HCT116 (cell line): ENCODE data around the gene GNLY. TPM values are rescaled to one million over a fixed set of nuclear protein-coding genes. Genes with fewer than 3 reads are reported as not detected.

ENCODE experiments used
- ATAC-seq: fragments of 200-7000 bp; cut with Tn5 transposase; 2 replicates; pipeline ENCODE4 v1.9.1; 2020; ENCODE audit warnings: mild to moderate bottlenecking, moderate library complexity
- BruUV-seq: library from RNA; stranded (reverse); fragments of 400-500 nt; replicated peaks from 2 replicates; lab custom pipeline; 2021; lab: Mats Ljungman, UMichigan
- CTCF ChIA-PET: fragments of 300-600 bp; sonication (Branson Sonifier 250); formaldehyde crosslinking; loops from one replicate; lab custom pipeline; 2021; ENCODE audit warnings: antibody characterized with exemption; lab: Charles Lee
- POLR2A ChIA-PET: fragments of 300-600, 350-600 bp; sonication (Branson Sonifier 250); formaldehyde crosslinking; loops from one replicate; lab custom pipeline; 2021; ENCODE audit warnings: antibody characterized with exemption; lab: Charles Lee
- RAD21 ChIA-PET, 2 experiments: fragments of 300-600 bp; sonication (Branson Sonifier 250); formaldehyde crosslinking; loops; one replicate each; lab custom pipeline; 2023; ENCODE audit warnings: low total read pairs in 2 of 2; ENCODE audit not compliant: uncharacterized antibody in 2 of 2, unreplicated experiment in 2 of 2, low non-redundant PET in 1 of 2; lab: Charles Lee
- DNase-seq: peaks from one replicate; pipeline ENCODE4 v3.0.0-alpha.2; 2010; ENCODE audit warnings: low read depth, low spot score
- H2AFZ ChIP-seq: fragments of 200-600 bp; shearing (Covaris generic), sonication (generic); 2 replicates; pipeline ENCODE4 v1.6.1; 2017; ENCODE audit warnings: low read depth, mixed run types, mixed read lengths, antibody characterized with exemption, low read length; ENCODE audit not compliant: poor library complexity, severe bottlenecking
- H3K27ac ChIP-seq: 2 replicates; pipeline ENCODE4 v1.5.1; 2012; ENCODE audit warnings: low read depth, low read length
- H3K27me3 ChIP-seq: fragments of 200-600 bp; sonication (generic); 2 replicates; pipeline ENCODE4 v1.6.1; 2016; ENCODE audit warnings: mixed run types, low read length, mixed read lengths; ENCODE audit not compliant: insufficient read depth
- H3K36me3 ChIP-seq, 2 experiments: fragments of 200-500 bp in 1 of 2; fragments of 200-600 bp in 1 of 2; sonication (Bioruptor generic) in 1 of 2; sonication (generic) in 1 of 2; 2 replicates each; pipeline versions ENCODE4 v1.5.1 to v1.6.1; 2014 to 2016; ENCODE audit warnings: low read length in 2 of 2, inconsistent platforms in 1 of 2, mixed read lengths in 1 of 2, mixed run types in 1 of 2; ENCODE audit not compliant: insufficient read depth in 2 of 2, control insufficient read depth in 1 of 2
- H3K4me1 ChIP-seq, 2 experiments: fragments of 200-600 bp in 1 of 2; sonication (generic) in 1 of 2; 2 replicates each; pipeline versions ENCODE4 v1.5.1 to v1.6.1; 2012 to 2017; ENCODE audit warnings: low read length in 2 of 2, inconsistent platforms in 1 of 2, mild to moderate bottlenecking in 1 of 2, mixed read lengths in 1 of 2, mixed run types in 1 of 2, moderate library complexity in 1 of 2; ENCODE audit not compliant: insufficient read depth in 2 of 2, control insufficient read depth in 1 of 2
- H3K4me2 ChIP-seq: fragments of 200-600 bp; sonication (generic); 2 replicates; pipeline ENCODE4 v1.6.1; 2017; ENCODE audit warnings: mixed run types, low read length, mixed read lengths
- H3K4me3 ChIP-seq, 2 experiments: fragments of 200-600 bp in 1 of 2; sonication (generic) in 1 of 2; replicated peaks in 1 of 2; 2 replicates each; pipeline ENCODE4 v1.5.1; 2011 to 2016; ENCODE audit warnings: low read length in 2 of 2, control low read depth in 1 of 2, low read depth in 1 of 2, mild to moderate bottlenecking in 1 of 2, mixed read lengths in 1 of 2, mixed run types in 1 of 2
- H3K79me2 ChIP-seq: fragments of 200-600 bp; sonication (generic); 2 replicates; pipeline ENCODE4 v1.6.1; 2017; ENCODE audit warnings: mild to moderate bottlenecking, mixed run types, low read length, moderate library complexity, mixed read lengths; ENCODE audit not compliant: insufficient read depth
- H3K9ac ChIP-seq: fragments of 200-600 bp; sonication (generic); 2 replicates; pipeline ENCODE4 v1.6.1; 2016; ENCODE audit warnings: low read length, mixed read lengths
- H3K9me2 ChIP-seq: fragments of 200-600 bp; sonication (generic), shearing (Covaris generic); 2 replicates; pipeline ENCODE4 v1.6.1; 2017; ENCODE audit warnings: mixed run types, mild to moderate bottlenecking, moderate library complexity; ENCODE audit not compliant: insufficient read depth
- H3K9me3 ChIP-seq, 2 experiments: fragments of 200-500 bp in 1 of 2; fragments of 200-600 bp in 1 of 2; sonication (Bioruptor generic) in 1 of 2; sonication (generic) in 1 of 2; 2 replicates each; pipeline ENCODE4 v1.6.1; 2014 to 2017; ENCODE audit warnings: low read length in 2 of 2, mixed read lengths in 2 of 2, inconsistent platforms in 1 of 2, low read depth in 1 of 2, mild to moderate bottlenecking in 1 of 2, mixed run types in 1 of 2, moderate library complexity in 1 of 2; ENCODE audit not compliant: control insufficient read depth in 1 of 2, insufficient read depth in 1 of 2
- H4K20me1 ChIP-seq: fragments of 200-600 bp; sonication (generic), shearing (Covaris generic); 2 replicates; pipeline ENCODE4 v1.6.1; 2017; ENCODE audit warnings: mixed run types, mild to moderate bottlenecking, moderate library complexity; ENCODE audit not compliant: insufficient read depth
- CBX3 ChIP-seq: IDR thresholded peaks from 2 replicates; pipeline ENCODE4 v1.6.1; 2012; ENCODE audit warnings: low read depth
- ELF1 ChIP-seq: IDR thresholded peaks from 2 replicates; pipeline ENCODE4 v1.6.1; 2012; ENCODE audit warnings: low read depth, borderline replicate concordance
- EZH2phosphoT487 ChIP-seq: fragments of 200-600 bp; IDR thresholded peaks from 2 replicates; pipeline ENCODE4 v1.6.1; 2018; ENCODE audit warnings: antibody characterized with exemption, borderline replicate concordance
- FOSL1 ChIP-seq: IDR thresholded peaks from 2 replicates; pipeline ENCODE4 v1.6.1; 2012; ENCODE audit warnings: low read depth
- POLR2A ChIP-seq: IDR thresholded peaks from 2 replicates; pipeline ENCODE4 v1.7.0; 2011; ENCODE audit warnings: borderline replicate concordance; ENCODE audit not compliant: insufficient read depth, insufficient read length; ENCODE audit errors: extremely low read depth
- POLR2AphosphoS5 ChIP-seq: IDR thresholded peaks from 2 replicates; pipeline ENCODE4 v1.6.1; 2011; ENCODE audit warnings: mild to moderate bottlenecking, low read depth, low read length, moderate library complexity
- RAD21 ChIP-seq: IDR thresholded peaks from 2 replicates; pipeline ENCODE4 v1.6.1; 2012; ENCODE audit warnings: low read depth, mild to moderate bottlenecking
- SIN3A ChIP-seq: IDR thresholded peaks from 2 replicates; pipeline ENCODE4 v1.6.1; 2012; ENCODE audit warnings: low read depth
- SP1 ChIP-seq: IDR thresholded peaks from 2 replicates; pipeline ENCODE4 v1.6.1; 2012; ENCODE audit warnings: low read depth
- SRF ChIP-seq: IDR thresholded peaks from 2 replicates; pipeline ENCODE4 v1.6.1; 2012; ENCODE audit warnings: low read depth
- ZFX ChIP-seq: fragments of 450-650 bp; IDR thresholded peaks from 2 replicates; pipeline ENCODE4 v1.6.1; 2017
- intact Hi-C: fragments of 100-400 bp; cut with micrococcal nuclease; formaldehyde crosslinking; loops from 2 replicates; pipeline ENCODE4 v1.10.0; 2022
- total RNA-seq: library from RNA; stranded (reverse); gene quantifications from one replicate; pipeline ENCODE4 v1.2.1, GENCODE V29; 2021; ENCODE audit not compliant: unreplicated experiment
- TF ChIP-seq, protein P1 (sequence below), 3 experiments: fragments of 200-600 bp in 1 of 3; sonication (generic) in 1 of 3; IDR thresholded peaks in 2 of 3; conservative IDR thresholded peaks in 1 of 3; 2 replicates each; pipeline ENCODE4 v1.5.1; 2012 to 2017; ENCODE audit warnings: low read depth in 2 of 3, low read length in 2 of 3, antibody characterized with exemption in 1 of 3, borderline replicate concordance in 1 of 3, control low read depth in 1 of 3, mild to moderate bottlenecking in 1 of 3, mixed read lengths in 1 of 3, mixed run types in 1 of 3, moderate library complexity in 1 of 3; ENCODE audit not compliant: insufficient read depth in 1 of 3
- TF ChIP-seq, protein P2 (sequence below): IDR thresholded peaks from 2 replicates; pipeline ENCODE4 v1.6.1; 2012
- TF ChIP-seq, protein P3 (sequence below): IDR thresholded peaks from 2 replicates; pipeline ENCODE4 v1.6.1; 2012
- TF ChIP-seq, protein P4 (sequence below): IDR thresholded peaks from 2 replicates; pipeline ENCODE4 v1.6.1; 2012; ENCODE audit warnings: low read depth

Gene GNLY
- total RNA-seq, 1 experiment from 2014 or later = 0.74 TPM

DNA sequence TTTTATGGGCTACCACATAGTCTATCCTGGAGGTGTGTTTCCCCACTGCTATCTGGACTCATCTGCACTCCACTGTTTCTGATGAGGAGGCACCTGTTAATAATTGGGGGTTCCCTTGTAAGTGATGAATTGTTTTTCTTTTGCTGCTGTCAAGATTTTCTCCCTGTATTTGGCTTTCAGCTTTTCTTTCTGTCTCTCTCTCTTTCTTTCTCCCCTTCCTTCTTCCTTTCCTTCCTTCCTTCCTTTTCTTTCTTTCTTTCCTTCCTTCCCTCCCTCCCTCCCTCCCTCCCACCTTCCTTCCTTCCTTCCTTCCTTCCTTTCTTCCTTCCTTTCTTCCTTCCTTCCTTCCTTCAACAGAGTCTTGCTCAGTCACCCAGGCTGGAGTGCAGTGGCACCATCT, 9.2 kb downstream of the GNLY start:
- no peak for DNase-seq
- Histone ChIP-seq H4K20me1 (no peaks in the 10 kb centered on the region), H3K27me3 (no peaks in the 10 kb centered on the region), H3K4me3 (no peak overlapping the region), H3K79me2 (no peaks in the 10 kb centered on the region), H3K9ac (no peak overlapping the region), H3K4me1 (peaks cover 17 to 39% of the 10 kb centered on the region in 2 experiments), H2AFZ (no peak overlapping the region), H3K27ac (no peak overlapping the region), H3K4me2 (no peak overlapping the region), H3K9me2 (no peaks in the 10 kb centered on the region), H3K9me3 (no peaks in the 10 kb centered on the region), H3K36me3 (no peaks in the 10 kb centered on the region)
- no peak for TF ChIP-seq POLR2A
- no peak for TF ChIP-seq FOSL1
- TF ChIP-seq EZH2phosphoT487 = no peak
- no peak for TF ChIP-seq CBX3
- no peak for TF ChIP-seq SRF
- TF ChIP-seq, protein P1, sequence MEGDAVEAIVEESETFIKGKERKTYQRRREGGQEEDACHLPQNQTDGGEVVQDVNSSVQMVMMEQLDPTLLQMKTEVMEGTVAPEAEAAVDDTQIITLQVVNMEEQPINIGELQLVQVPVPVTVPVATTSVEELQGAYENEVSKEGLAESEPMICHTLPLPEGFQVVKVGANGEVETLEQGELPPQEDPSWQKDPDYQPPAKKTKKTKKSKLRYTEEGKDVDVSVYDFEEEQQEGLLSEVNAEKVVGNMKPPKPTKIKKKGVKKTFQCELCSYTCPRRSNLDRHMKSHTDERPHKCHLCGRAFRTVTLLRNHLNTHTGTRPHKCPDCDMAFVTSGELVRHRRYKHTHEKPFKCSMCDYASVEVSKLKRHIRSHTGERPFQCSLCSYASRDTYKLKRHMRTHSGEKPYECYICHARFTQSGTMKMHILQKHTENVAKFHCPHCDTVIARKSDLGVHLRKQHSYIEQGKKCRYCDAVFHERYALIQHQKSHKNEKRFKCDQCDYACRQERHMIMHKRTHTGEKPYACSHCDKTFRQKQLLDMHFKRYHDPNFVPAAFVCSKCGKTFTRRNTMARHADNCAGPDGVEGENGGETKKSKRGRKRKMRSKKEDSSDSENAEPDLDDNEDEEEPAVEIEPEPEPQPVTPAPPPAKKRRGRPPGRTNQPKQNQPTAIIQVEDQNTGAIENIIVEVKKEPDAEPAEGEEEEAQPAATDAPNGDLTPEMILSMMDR (IDR thresholded peaks at IDR 0.05 in 2 of 3, conservative IDR thresholded peaks at IDR 0.05 in 1 of 3; ENCODE audit: borderline replicate concordance in 1 of 3, insufficient read depth in 1 of 3, low read depth in 2 of 3, low read length in 2 of 3) = no peak
- TF ChIP-seq SIN3A = no peak
- CTCF ChIA-PET = no interaction called here
- ATAC-seq = no peak
- POLR2A ChIA-PET = no interaction called here
- BruUV-seq = no TSS peak
- RAD21 ChIA-PET = no interaction called here
- intact Hi-C loops = no loop called here

DNA sequence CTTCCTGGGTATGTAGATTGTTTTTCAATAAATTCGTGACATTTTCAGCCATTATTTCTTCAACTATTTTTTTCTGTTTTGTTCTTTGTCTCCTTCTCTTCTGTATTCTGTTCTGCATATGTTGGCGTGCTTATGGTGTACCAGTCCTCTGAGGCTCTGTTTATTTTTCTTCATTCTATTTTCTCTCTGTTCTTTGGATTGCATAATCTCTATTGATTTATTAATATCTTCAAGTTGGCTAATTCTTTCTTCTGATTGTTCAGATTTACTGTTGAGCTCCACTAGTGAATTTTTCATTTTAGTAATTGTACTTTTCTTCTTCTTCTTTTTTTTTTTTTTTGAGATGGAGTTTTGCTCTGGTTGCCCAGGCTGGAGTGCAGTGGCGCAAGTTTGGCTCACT, 9.9 kb downstream of the GNLY start:
- DNase-seq (no peak), ATAC-seq (no peak)
- no peak overlapping the region for H2AFZ ChIP-seq
- no peak overlapping the region for H3K4me2 ChIP-seq
- no peak overlapping the region for H3K9ac ChIP-seq
- H3K36me3 ChIP-seq = no peaks in the 10 kb centered on the region
- H3K4me1 ChIP-seq = peaks cover 17 to 39% of the 10 kb centered on the region in 2 experiments
- no peak overlapping the region for H3K27ac ChIP-seq
- intact Hi-C loops = no loop called here
- BruUV-seq = no TSS peak
- H4K20me1 ChIP-seq = no peaks in the 10 kb centered on the region
- POLR2A ChIA-PET = interaction anchor here (0.7 kb wide), 1 partner anchor 952 kb away, joined by 3 read pairs; no protein-coding TSS in a partner anchor
- CTCF ChIA-PET = interaction anchor here (1.4 to 4.5 kb wide), 2 partner anchors 24 to 67 kb away, joined by 5 to 33 read pairs; no protein-coding TSS in a partner anchor
- H3K79me2 ChIP-seq = no peaks in the 10 kb centered on the region
- no peaks in the 10 kb centered on the region for H3K9me3 ChIP-seq
- H3K4me3 ChIP-seq = no peak overlapping the region
- H3K27me3 ChIP-seq = no peaks in the 10 kb centered on the region
- RAD21 ChIA-PET = no interaction called here
- no peaks in the 10 kb centered on the region for H3K9me2 ChIP-seq
- no peak for TF ChIP-seq POLR2AphosphoS5
- TF ChIP-seq EZH2phosphoT487 = no peak
- TF ChIP-seq, protein P2, sequence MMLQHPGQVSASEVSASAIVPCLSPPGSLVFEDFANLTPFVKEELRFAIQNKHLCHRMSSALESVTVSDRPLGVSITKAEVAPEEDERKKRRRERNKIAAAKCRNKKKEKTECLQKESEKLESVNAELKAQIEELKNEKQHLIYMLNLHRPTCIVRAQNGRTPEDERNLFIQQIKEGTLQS = no peak
- no peak for TF ChIP-seq SIN3A
- TF ChIP-seq SRF = no peak
- TF ChIP-seq ZFX = no peak
- TF ChIP-seq, protein P3, sequence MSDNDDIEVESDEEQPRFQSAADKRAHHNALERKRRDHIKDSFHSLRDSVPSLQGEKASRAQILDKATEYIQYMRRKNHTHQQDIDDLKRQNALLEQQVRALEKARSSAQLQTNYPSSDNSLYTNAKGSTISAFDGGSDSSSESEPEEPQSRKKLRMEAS = no peak
- no peak for TF ChIP-seq ELF1
- TF ChIP-seq, protein P4, sequence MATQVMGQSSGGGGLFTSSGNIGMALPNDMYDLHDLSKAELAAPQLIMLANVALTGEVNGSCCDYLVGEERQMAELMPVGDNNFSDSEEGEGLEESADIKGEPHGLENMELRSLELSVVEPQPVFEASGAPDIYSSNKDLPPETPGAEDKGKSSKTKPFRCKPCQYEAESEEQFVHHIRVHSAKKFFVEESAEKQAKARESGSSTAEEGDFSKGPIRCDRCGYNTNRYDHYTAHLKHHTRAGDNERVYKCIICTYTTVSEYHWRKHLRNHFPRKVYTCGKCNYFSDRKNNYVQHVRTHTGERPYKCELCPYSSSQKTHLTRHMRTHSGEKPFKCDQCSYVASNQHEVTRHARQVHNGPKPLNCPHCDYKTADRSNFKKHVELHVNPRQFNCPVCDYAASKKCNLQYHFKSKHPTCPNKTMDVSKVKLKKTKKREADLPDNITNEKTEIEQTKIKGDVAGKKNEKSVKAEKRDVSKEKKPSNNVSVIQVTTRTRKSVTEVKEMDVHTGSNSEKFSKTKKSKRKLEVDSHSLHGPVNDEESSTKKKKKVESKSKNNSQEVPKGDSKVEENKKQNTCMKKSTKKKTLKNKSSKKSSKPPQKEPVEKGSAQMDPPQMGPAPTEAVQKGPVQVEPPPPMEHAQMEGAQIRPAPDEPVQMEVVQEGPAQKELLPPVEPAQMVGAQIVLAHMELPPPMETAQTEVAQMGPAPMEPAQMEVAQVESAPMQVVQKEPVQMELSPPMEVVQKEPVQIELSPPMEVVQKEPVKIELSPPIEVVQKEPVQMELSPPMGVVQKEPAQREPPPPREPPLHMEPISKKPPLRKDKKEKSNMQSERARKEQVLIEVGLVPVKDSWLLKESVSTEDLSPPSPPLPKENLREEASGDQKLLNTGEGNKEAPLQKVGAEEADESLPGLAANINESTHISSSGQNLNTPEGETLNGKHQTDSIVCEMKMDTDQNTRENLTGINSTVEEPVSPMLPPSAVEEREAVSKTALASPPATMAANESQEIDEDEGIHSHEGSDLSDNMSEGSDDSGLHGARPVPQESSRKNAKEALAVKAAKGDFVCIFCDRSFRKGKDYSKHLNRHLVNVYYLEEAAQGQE = no peak
- no peak for TF ChIP-seq POLR2A
- TF ChIP-seq RAD21 = no peak
- no peak for TF ChIP-seq SP1
